ENCODE data around the gene PLPPR4.
A peak's percentile ranks its signal among the peaks of the same experiment; 100 is the strongest.
"Not testable (repeated sequence)": the region's sequence is repeated elsewhere in the genome, so short reads cannot be mapped to it uniquely, and the experiment has no call there.

PLPPR4 gene

DNA sequence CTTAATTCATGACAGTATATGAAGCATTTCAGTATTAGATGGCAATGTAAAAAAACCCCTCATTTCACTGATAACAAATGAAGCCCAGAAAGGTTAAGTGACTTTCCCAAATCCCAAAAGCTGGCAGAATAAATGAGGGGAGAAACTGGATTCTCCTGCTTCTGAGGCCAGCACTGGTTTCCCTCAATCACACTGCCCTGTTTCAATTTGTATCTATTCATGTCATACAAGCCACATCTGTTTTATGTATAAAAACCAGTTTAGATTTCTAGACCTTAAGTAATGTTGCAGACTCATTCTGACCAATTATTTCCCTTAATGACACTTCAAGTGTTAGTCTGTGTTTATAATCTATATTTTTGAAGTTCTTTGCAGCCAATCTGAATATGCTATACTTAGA lies 16.8 kb downstream of the PLPPR4 start:
- DNase-seq (ENCODE audit: low read depth), result no peak
- no peak overlapping the region for H3K4me3 ChIP-seq (ENCODE audit: low read length)
- TF ChIP-seq, protein P1, sequence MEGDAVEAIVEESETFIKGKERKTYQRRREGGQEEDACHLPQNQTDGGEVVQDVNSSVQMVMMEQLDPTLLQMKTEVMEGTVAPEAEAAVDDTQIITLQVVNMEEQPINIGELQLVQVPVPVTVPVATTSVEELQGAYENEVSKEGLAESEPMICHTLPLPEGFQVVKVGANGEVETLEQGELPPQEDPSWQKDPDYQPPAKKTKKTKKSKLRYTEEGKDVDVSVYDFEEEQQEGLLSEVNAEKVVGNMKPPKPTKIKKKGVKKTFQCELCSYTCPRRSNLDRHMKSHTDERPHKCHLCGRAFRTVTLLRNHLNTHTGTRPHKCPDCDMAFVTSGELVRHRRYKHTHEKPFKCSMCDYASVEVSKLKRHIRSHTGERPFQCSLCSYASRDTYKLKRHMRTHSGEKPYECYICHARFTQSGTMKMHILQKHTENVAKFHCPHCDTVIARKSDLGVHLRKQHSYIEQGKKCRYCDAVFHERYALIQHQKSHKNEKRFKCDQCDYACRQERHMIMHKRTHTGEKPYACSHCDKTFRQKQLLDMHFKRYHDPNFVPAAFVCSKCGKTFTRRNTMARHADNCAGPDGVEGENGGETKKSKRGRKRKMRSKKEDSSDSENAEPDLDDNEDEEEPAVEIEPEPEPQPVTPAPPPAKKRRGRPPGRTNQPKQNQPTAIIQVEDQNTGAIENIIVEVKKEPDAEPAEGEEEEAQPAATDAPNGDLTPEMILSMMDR (IDR thresholded peaks at IDR 0.05; ENCODE audit: insufficient read depth, low read depth, low read length, missing control alignments), result no peak

- no peak for DNase-seq (ENCODE audit: low read depth)
- H3K4me3 ChIP-seq (ENCODE audit: low read length), result no peak overlapping the region
- TF ChIP-seq, protein P1 (IDR thresholded peaks at IDR 0.05; ENCODE audit: insufficient read depth, low read depth, low read length, missing control alignments), result no peak
These were observed 18.2 kb downstream of the PLPPR4 start for GRCh38 chr1:99282536-99282935.

GRCh38 chr1:99283521-99283920 lies 19.2 kb downstream of the PLPPR4 start:
- not testable (repeated sequence) for DNase-seq (ENCODE audit: low read depth)

DNA sequence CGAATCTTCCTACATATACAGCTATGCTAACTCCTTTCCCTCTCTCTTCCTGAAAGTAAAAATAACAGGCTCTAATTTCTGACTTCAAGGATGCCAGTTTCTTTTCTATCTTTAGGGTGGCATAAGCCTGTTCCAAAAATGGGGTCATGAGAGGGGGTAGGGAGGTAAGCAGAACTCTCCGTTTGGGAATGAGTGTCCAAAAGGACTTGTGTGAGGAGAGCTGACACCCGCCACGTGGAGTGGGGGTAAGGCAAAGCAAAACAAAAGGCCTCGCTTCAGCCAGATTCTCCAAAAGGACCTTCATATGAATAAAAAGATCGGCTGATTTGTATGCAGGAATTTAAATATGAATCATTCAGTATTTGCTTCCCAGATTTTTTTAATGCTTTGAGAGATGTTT lies 28.6 kb downstream of the PLPPR4 start:
- no peak overlapping the region for H3K4me3 ChIP-seq (ENCODE audit: low read length)
- TF ChIP-seq, protein P1 (IDR thresholded peaks at IDR 0.05; ENCODE audit: insufficient read depth, low read depth, low read length, missing control alignments), result no peak
- DNase-seq (ENCODE audit: low read depth), result no peak

More at GRCh38 chr1:99283521-99283920, 19.2 kb downstream of the PLPPR4 start:
- H3K4me3 ChIP-seq (ENCODE audit: low read length), result not testable (repeated sequence)

DNA sequence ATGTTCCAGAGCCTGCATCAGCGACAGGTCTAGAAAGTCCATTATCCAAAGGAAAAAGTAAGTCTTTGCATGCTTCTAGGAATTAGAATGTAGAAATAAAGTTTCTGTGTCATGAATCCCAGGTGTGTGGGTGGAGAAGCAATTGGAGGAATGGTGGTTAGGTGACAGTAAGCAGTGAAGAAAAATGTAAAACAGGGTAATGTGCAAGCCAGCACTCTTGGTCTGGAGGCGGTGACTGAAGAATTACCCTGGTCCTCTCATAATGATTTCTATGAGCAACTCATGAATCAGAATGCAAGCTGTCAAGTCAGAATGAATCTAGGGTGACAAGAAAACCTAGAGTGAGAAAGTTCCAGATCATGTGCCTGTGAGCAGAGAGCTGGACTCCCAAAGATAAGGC lies 33.6 kb downstream of the PLPPR4 start:
- DNase-seq (ENCODE audit: low read depth), result peak; percentile 1
- TF ChIP-seq, protein P1 (IDR thresholded peaks at IDR 0.05; ENCODE audit: insufficient read depth, low read depth, low read length, missing control alignments), result no peak
- H3K4me3 ChIP-seq (ENCODE audit: low read length), result no peak overlapping the region

- H3K4me3 ChIP-seq (ENCODE audit: low read length), result no peak overlapping the region
- no peak for DNase-seq (ENCODE audit: low read depth)
- TF ChIP-seq, protein P1 (IDR thresholded peaks at IDR 0.05; ENCODE audit: insufficient read depth, low read depth, low read length, missing control alignments), result no peak
These were observed 40.5 kb downstream of the PLPPR4 start for GRCh38 chr1:99304725-99305282.

GRCh38 chr1:99305626-99306025 lies 41.3 kb downstream of the PLPPR4 start:
- TF ChIP-seq, protein P1 (IDR thresholded peaks at IDR 0.05; ENCODE audit: insufficient read depth, low read depth, low read length, missing control alignments), result no peak
- DNase-seq (ENCODE audit: low read depth), result no peak
- H3K4me3 ChIP-seq (ENCODE audit: low read length), result no peak overlapping the region

All from epithelial cell of esophagus (primary cell).